ENCODE measurements around the gene OTOG.

Gene OTOG

DNA sequence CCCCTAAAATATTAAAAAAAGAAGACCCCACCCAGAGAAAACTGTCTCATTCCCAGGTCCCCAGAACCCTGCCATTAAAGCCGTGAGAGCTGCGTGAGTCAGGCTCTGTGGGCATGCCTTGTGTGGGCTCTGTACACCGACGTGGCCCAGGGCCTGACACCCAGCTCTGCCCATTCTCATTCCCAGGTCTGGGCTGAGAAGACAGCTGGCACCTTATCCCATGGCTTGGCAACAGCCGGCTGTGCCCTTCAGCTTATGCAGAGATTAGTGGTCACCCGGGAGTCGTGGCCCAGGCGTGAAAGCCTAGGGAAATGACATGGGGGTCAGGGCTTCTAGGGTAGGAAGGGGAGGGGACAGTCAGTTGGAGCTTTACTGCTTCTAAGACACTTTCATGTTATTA lies 31.9 kb downstream of the OTOG start:
- no peaks in the 10 kb centered on the region for H3K36me3 ChIP-seq
- H3K27ac ChIP-seq = no peak overlapping the region
- TF ChIP-seq, protein P1, sequence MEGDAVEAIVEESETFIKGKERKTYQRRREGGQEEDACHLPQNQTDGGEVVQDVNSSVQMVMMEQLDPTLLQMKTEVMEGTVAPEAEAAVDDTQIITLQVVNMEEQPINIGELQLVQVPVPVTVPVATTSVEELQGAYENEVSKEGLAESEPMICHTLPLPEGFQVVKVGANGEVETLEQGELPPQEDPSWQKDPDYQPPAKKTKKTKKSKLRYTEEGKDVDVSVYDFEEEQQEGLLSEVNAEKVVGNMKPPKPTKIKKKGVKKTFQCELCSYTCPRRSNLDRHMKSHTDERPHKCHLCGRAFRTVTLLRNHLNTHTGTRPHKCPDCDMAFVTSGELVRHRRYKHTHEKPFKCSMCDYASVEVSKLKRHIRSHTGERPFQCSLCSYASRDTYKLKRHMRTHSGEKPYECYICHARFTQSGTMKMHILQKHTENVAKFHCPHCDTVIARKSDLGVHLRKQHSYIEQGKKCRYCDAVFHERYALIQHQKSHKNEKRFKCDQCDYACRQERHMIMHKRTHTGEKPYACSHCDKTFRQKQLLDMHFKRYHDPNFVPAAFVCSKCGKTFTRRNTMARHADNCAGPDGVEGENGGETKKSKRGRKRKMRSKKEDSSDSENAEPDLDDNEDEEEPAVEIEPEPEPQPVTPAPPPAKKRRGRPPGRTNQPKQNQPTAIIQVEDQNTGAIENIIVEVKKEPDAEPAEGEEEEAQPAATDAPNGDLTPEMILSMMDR (IDR thresholded peaks at IDR 0.05) = no peak
- no peaks in the 10 kb centered on the region for H3K9me3 ChIP-seq
- H3K4me3 ChIP-seq (ENCODE audit: low read depth in 1 of 2, low read length in 1 of 2) = no peak overlapping the region
- no peaks in the 10 kb centered on the region for H3K4me1 ChIP-seq (ENCODE audit: control insufficient read depth in 1 of 2, insufficient read depth in 1 of 2, low read depth in 1 of 2, low read length in 1 of 2)
- no peaks in the 10 kb centered on the region for H3K27me3 ChIP-seq

DNA sequence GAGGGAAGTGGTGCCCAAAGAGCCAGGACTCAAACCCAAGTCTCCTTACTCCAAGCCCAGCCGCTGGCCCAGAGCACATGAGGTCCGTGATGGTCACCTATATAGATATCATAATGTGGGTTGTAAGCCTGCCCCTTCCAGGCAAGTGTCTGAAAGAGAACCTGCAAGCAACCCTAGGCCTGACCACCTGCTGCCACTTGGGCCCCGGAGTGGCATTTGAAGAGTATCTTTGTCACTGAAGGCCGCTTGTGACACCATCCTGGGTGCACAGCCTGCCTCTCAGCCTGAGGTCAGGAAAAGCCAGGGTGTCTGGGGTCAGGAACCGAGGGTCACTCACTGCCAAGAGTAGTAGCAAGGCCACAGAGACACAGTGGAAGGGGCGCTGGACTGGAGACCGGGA lies 32.4 kb downstream of the OTOG start:
- no peak overlapping the region for H3K27ac ChIP-seq
- H3K36me3 ChIP-seq = no peaks in the 10 kb centered on the region
- no peaks in the 10 kb centered on the region for H3K9me3 ChIP-seq
- TF ChIP-seq, protein P1 (IDR thresholded peaks at IDR 0.05) = no peak
- H3K27me3 ChIP-seq = peaks cover under 1% of the 10 kb centered on the region
- H3K4me3 ChIP-seq (ENCODE audit: low read depth in 1 of 2, low read length in 1 of 2) = no peak overlapping the region
- H3K4me1 ChIP-seq (ENCODE audit: control insufficient read depth in 1 of 2, insufficient read depth in 1 of 2, low read depth in 1 of 2, low read length in 1 of 2) = no peaks in the 10 kb centered on the region

DNA sequence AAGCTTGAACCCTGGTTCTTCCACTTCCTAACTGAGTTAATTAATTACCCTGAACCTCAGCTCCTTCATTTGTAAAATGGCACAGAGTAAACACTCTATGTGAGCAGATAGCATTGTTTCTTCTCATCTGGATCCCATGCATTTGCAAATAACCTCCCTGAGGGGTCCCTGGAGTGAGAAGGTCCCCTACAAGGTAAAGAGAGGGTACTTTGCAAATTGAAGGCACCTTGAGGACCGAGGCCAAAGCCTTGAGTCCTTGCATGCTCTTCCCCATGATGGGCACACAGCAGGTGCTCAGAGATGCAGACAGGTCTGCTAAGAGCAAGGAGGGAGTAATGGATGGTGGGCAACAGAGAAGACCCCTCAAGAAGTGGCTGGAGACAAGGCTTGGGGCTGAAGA lies 33.2 kb downstream of the OTOG start:
- peaks cover 9% of the 10 kb centered on the region for H3K27me3 ChIP-seq
- TF ChIP-seq, protein P1 (IDR thresholded peaks at IDR 0.05) = no peak
- H3K4me3 ChIP-seq (ENCODE audit: low read depth in 1 of 2, low read length in 1 of 2) = no peak overlapping the region

DNA sequence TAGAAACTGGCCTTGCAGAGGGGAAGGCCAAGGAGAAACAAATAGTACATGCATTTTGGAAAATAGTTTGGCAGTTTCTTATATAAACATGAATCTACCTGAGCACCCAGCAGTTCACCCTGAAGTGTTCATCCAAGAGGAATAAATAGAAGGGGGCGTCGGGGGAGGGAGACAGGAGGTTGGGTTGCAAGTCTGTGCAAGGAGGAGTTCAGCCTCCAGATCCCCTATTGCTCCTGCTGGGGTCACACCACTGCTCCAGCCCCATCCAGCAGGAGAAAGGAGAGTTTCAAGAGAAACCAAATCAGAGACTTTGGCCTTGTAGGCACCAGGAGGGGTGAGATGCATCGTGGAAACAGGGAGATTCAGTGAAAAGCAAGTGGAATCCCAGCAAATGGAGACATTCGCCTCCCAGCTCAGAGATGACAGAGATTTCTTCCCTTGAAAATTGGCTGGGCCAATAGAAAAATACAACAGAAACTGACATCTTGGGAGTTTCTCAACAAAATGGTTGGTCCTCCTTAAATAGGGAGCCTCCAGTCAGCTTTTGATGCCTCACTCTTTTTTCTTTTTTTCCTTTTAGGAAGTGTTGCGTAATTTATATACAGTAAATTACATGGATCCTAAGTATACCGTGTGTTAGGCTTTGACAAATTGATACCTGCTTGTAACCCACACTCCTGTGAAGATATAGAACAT lies 34.1 kb downstream of the OTOG start:
- H3K36me3 ChIP-seq = no peaks in the 10 kb centered on the region
- peaks cover 12% of the 10 kb centered on the region for H3K27me3 ChIP-seq
- H3K4me1 ChIP-seq (ENCODE audit: control insufficient read depth in 1 of 2, insufficient read depth in 1 of 2, low read depth in 1 of 2, low read length in 1 of 2) = no peaks in the 10 kb centered on the region
- no peak overlapping the region for H3K4me3 ChIP-seq (ENCODE audit: low read depth in 1 of 2, low read length in 1 of 2)
- H3K9me3 ChIP-seq = no peaks in the 10 kb centered on the region
- TF ChIP-seq, protein P1 (IDR thresholded peaks at IDR 0.05) = no peak
- no peak overlapping the region for H3K27ac ChIP-seq

More for the DNA sequence above, 33.2 kb downstream of the OTOG start:
- Histone ChIP-seq H3K9me3 (no peaks in the 10 kb centered on the region), H3K27ac (no peak overlapping the region), H3K4me1 (ENCODE audit: control insufficient read depth in 1 of 2, insufficient read depth in 1 of 2, low read depth in 1 of 2, low read length in 1 of 2) (no peaks in the 10 kb centered on the region), H3K36me3 (no peaks in the 10 kb centered on the region)

- H3K4me3 ChIP-seq (ENCODE audit: low read depth in 1 of 2, low read length in 1 of 2) = no peak overlapping the region
- no peaks in the 10 kb centered on the region for H3K9me3 ChIP-seq
- H3K27me3 ChIP-seq = peaks cover 12% of the 10 kb centered on the region
- TF ChIP-seq, protein P1 (IDR thresholded peaks at IDR 0.05) = no peak
- no peaks in the 10 kb centered on the region for H3K4me1 ChIP-seq (ENCODE audit: control insufficient read depth in 1 of 2, insufficient read depth in 1 of 2, low read depth in 1 of 2, low read length in 1 of 2)
- H3K36me3 ChIP-seq = no peaks in the 10 kb centered on the region
- H3K27ac ChIP-seq = no peak overlapping the region
Observed at GRCh38 chr11:17581732-17582053, 34.6 kb downstream of the OTOG start.
